SHP77 treated with DMSO at 0.1 percent for 48 hours (cell line): Measurements from ENCODE around the gene ZBED4.

Source experiments
- DNase-seq: peaks from one replicate; lab custom pipeline; 2025; lab: John Stamatoyannopoulos, UW

Gene ZBED4

GRCh38 chr22:49904040-49904369, 50.4 kb downstream of the ZBED4 start:
- no peak for DNase-seq

- DNase-seq: no peak
Observed at GRCh38 chr22:49905465-49905864, 51.8 kb downstream of the ZBED4 start.

GRCh38 chr22:49906071-49906798, 52.6 kb downstream of the ZBED4 start:
- no peak for DNase-seq

GRCh38 chr22:49906799-49907290, 53.2 kb downstream of the ZBED4 start:
- DNase-seq: no peak

GRCh38 chr22:49907807-49908206, 54.2 kb downstream of the ZBED4 start:
- no peak for DNase-seq

- DNase-seq: no peak
Observed at GRCh38 chr22:49909476-49910205, 56.0 kb downstream of the ZBED4 start.

- no peak for DNase-seq
Observed at GRCh38 chr22:49910229-49911155, 56.8 kb downstream of the ZBED4 start.

- no peak for DNase-seq
Observed at GRCh38 chr22:49911881-49912625, 58.4 kb downstream of the ZBED4 start.

GRCh38 chr22:49913026-49913425, 59.4 kb downstream of the ZBED4 start:
- DNase-seq: no peak

- DNase-seq: no peak
Observed at GRCh38 chr22:49913446-49913845, 59.8 kb downstream of the ZBED4 start.

GRCh38 chr22:49914256-49914655, 60.6 kb downstream of the ZBED4 start:
- DNase-seq: no peak

- no peak for DNase-seq
Observed at GRCh38 chr22:49915610-49916009, 62.0 kb downstream of the ZBED4 start.

GRCh38 chr22:49916831-49917230, 63.2 kb downstream of the ZBED4 start:
- no peak for DNase-seq

GRCh38 chr22:49917974-49918910, 64.6 kb downstream of the ZBED4 start, which contains the start of the genes ALG12 and CRELD2:
TSS of gene ALG12 (minus strand) at chr22:49918438. CDS start at chr22:49913765, 4,673 bp downstream.
TSS of gene CRELD2 (plus strand) at chr22:49918634. CDS start at chr22:49918770, 136 bp downstream.
- DNase-seq: peak; percentile 94

- DNase-seq: no peak
Observed at GRCh38 chr22:49918911-49919881, 65.6 kb downstream of the ZBED4 start.

- DNase-seq: no peak
Observed at GRCh38 chr22:49920859-49921258, 67.2 kb downstream of the ZBED4 start.

GRCh38 chr22:49921508-49922278, 68.0 kb downstream of the ZBED4 start:
- DNase-seq: no peak

GRCh38 chr22:49922484-49922883, 68.8 kb downstream of the ZBED4 start:
- no peak for DNase-seq
